Panc1 (cell line): ENCODE data around the gene ABHD17A. TPM values are rescaled to one million over a fixed set of nuclear protein-coding genes. Genes with fewer than 3 reads are reported as not detected.

ENCODE experiments used
- ATAC-seq: fragments of 200-7000 bp; cut with Tn5 transposase; 2 replicates; pipeline ENCODE4 v1.9.1; 2020; ENCODE audit warnings: mild to moderate bottlenecking, moderate library complexity
- BruUV-seq: library from RNA; stranded (reverse); fragments of 400-500 nt; replicated peaks from 2 replicates; lab custom pipeline; 2021; lab: Mats Ljungman, UMichigan
- CTCF ChIA-PET: fragments of 300-600 bp; sonication (Branson Sonifier 250); formaldehyde crosslinking; loops from one replicate; lab custom pipeline; 2022; ENCODE audit warnings: antibody characterized with exemption; lab: Charles Lee
- POLR2A ChIA-PET: fragments of 300-600 bp; sonication (Branson Sonifier 250); formaldehyde crosslinking; loops from one replicate; lab custom pipeline; 2022; ENCODE audit warnings: antibody characterized with exemption; lab: Charles Lee
- DNase-seq: peaks from one replicate; pipeline ENCODE4 v3.0.0-alpha.2; 2010; ENCODE audit warnings: low read depth, low spot score
- H3K27ac ChIP-seq: 2 replicates; pipeline ENCODE4 v1.5.1; 2011; ENCODE audit warnings: mild to moderate bottlenecking, low read length, inconsistent platforms
- H3K27me3 ChIP-seq: fragments of 200-500 bp; sonication (Bioruptor generic); 2 replicates; pipeline ENCODE4 v1.6.0; 2014; ENCODE audit warnings: low read length, inconsistent platforms; ENCODE audit not compliant: control insufficient read depth, insufficient read depth
- H3K36me3 ChIP-seq: fragments of 200-500 bp; sonication (Bioruptor generic); 2 replicates; pipeline ENCODE4 v1.5.1; 2014; ENCODE audit warnings: inconsistent platforms, mild to moderate bottlenecking, low read length, moderate library complexity; ENCODE audit not compliant: control insufficient read depth, insufficient read depth
- H3K4me1 ChIP-seq: 2 replicates; pipeline ENCODE4 v1.5.1; 2011; ENCODE audit warnings: inconsistent platforms, mild to moderate bottlenecking, low read length, moderate library complexity; ENCODE audit not compliant: control insufficient read depth, insufficient read depth
- H3K4me3 ChIP-seq, 2 experiments: 2 replicates each; pipeline ENCODE4 v1.5.1; 2011 to 2012; ENCODE audit warnings: low read depth in 2 of 2, low read length in 2 of 2, mild to moderate bottlenecking in 2 of 2, inconsistent platforms in 1 of 2, moderate library complexity in 1 of 2
- H3K9me3 ChIP-seq: fragments of 200-500 bp; sonication (Bioruptor generic); 2 replicates; pipeline ENCODE4 v1.5.1; 2014; ENCODE audit warnings: low read depth, mild to moderate bottlenecking, inconsistent platforms, low read length, moderate library complexity; ENCODE audit not compliant: control insufficient read depth, insufficient read depth
- CTCF ChIP-seq: fragments of 450-650 bp; IDR thresholded peaks from 2 replicates; pipeline ENCODE4 v1.5.1; 2017; ENCODE audit warnings: mild to moderate bottlenecking
- POLR2AphosphoS5 ChIP-seq: IDR thresholded peaks from 2 replicates; pipeline ENCODE4 v1.6.1; 2012; ENCODE audit warnings: mild to moderate bottlenecking, low read depth, low read length, moderate library complexity
- REST ChIP-seq, 2 experiments: IDR thresholded peaks; 2 replicates each; pipeline ENCODE4 v1.6.1; 2011 to 2012; ENCODE audit warnings: low read depth in 2 of 2, control low read depth in 1 of 2, low read length in 1 of 2, mild to moderate bottlenecking in 1 of 2, moderate library complexity in 1 of 2; ENCODE audit not compliant: insufficient read depth in 1 of 2
- SIN3A ChIP-seq: IDR thresholded peaks from 2 replicates; pipeline ENCODE4 v1.6.1; 2012; ENCODE audit warnings: low read depth, mild to moderate bottlenecking, low read length, moderate library complexity, borderline replicate concordance; ENCODE audit not compliant: insufficient read depth
- TCF7L2 ChIP-seq: IDR thresholded peaks from 2 replicates; pipeline ENCODE4 v1.6.1; 2011; ENCODE audit warnings: mild to moderate bottlenecking, low read depth, low read length, inconsistent platforms
- in situ Hi-C: cut with HindIII; loops from 2 replicates; pipeline ENCODE4 v1.10.0; 2016; ENCODE audit warnings: low sequenced_read_pairs, low pct_unique_long_range_greater_than_20kb
- intact Hi-C: fragments of 100-400 bp; cut with micrococcal nuclease; formaldehyde crosslinking; loops from one replicate; pipeline ENCODE4 v1.10.0; 2022; ENCODE audit not compliant: unreplicated experiment
- total RNA-seq: library from RNA; stranded (reverse); gene quantifications from one replicate; pipeline ENCODE4 v1.2.1, GENCODE V29; 2021; ENCODE audit not compliant: unreplicated experiment

ABHD17A gene
- total RNA-seq, 1 experiment from 2014 or later = 57.1 TPM

GRCh38 chr19:1901940-1902404, 16.7 kb upstream of the ABHD17A start:
- TF ChIP-seq POLR2AphosphoS5 (no peak), TCF7L2 (no peak), SIN3A (no peak), REST (IDR thresholded peaks at IDR 0.05; ENCODE audit: insufficient read depth in 1 of 2, low read depth in 2 of 2, low read length in 1 of 2) (no peak), CTCF (no peak)
- Histone ChIP-seq H3K27me3 (no peaks in the 10 kb centered on the region), H3K9me3 (no peaks in the 10 kb centered on the region), H3K4me3 (no peak overlapping the region), H3K27ac (no peak overlapping the region), H3K36me3 (no peaks in the 10 kb centered on the region), H3K4me1 (peaks cover 13% of the 10 kb centered on the region)
- no peak for DNase-seq
- no peak for ATAC-seq
- intact Hi-C loops = no loop called here
- ChIA-PET CTCF (interaction anchor here (0.7 kb wide), 1 partner anchor 25 kb away, joined by 3 read pairs; no protein-coding TSS in a partner anchor), POLR2A (interaction anchor here (0.6 kb wide), 1 partner anchor 121 kb away, joined by 15 read pairs; no protein-coding TSS in a partner anchor)
- in situ Hi-C loops = no loop called here
- no TSS peak for BruUV-seq

DNA sequence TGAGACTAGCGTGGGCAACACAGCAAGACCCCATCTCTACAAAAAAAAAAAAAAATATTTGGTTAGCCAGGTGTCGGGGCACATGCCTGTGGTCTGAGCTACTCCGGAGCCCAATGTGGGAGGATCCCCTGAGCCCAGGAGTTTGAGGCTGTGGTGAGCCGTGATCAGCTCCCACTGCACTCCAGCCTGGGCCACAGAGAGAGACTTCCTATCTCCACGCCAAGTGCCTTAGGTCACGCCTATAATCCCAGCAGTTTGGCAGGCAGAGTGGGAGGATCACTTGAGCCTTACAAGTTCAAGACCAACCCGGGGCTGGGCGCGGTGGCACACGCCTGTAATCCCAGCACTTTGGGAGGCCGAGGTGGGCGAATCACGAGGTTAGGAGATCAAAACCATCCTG, 11.2 kb upstream of the ABHD17A start:
- Histone ChIP-seq H3K27ac (no peak overlapping the region), H3K36me3 (no peaks in the 10 kb centered on the region), H3K4me1 (peaks cover 3% of the 10 kb centered on the region; the same call in 1 of the 2 replicates), H3K27me3 (no peaks in the 10 kb centered on the region), H3K9me3 (no peaks in the 10 kb centered on the region), H3K4me3 (no peak overlapping the region)
- intact Hi-C loops (no loop called here), in situ Hi-C loops (no loop called here)
- BruUV-seq = no TSS peak
- no peak for TF ChIP-seq SIN3A
- no peak for TF ChIP-seq CTCF
- no peak for TF ChIP-seq TCF7L2
- TF ChIP-seq REST (IDR thresholded peaks at IDR 0.05; ENCODE audit: insufficient read depth in 1 of 2, low read depth in 2 of 2, low read length in 1 of 2) = no peak
- CTCF ChIA-PET = no interaction called here
- DNase-seq = no peak
- POLR2A ChIA-PET = no interaction called here
- ATAC-seq = no peak
